Measurements from ENCODE around the gene RPL39L.

RPL39L gene

GRCh38 chr3:187072102-187072501 lies 67.2 kb downstream of the RPL39L start:
- H3K36me3 ChIP-seq (ENCODE audit: insufficient read depth) = no peaks in the 10 kb centered on the region
- no peaks in the 10 kb centered on the region for H3K27me3 ChIP-seq (ENCODE audit: insufficient read depth, low read depth)
- no peaks in the 10 kb centered on the region for H4K20me1 ChIP-seq (ENCODE audit: insufficient read depth)
- H3K4me3 ChIP-seq (IDR thresholded peaks at IDR 0.05; ENCODE audit: insufficient read depth, low read depth, low read length) = no peak overlapping the region
- no peak overlapping the region for H3K9ac ChIP-seq
- no peak overlapping the region for H2AFZ ChIP-seq (ENCODE audit: low read depth)
- no peak overlapping the region; the same call in 1 of the 2 replicates for H3K4me2 ChIP-seq
- TF ChIP-seq CTCF (conservative IDR thresholded peaks at IDR 0.05; ENCODE audit: low read depth, low read length) = no peak
- H3K79me2 ChIP-seq (ENCODE audit: insufficient read depth, low read depth) = no peaks in the 10 kb centered on the region
- no peaks in the 10 kb centered on the region for H3K4me1 ChIP-seq (ENCODE audit: low read depth, poor library complexity, severe bottlenecking)
- H3K27ac ChIP-seq = no peak overlapping the region
